ENCODE results near the gene TNKS1BP1. TPM values are rescaled to one million over a fixed set of nuclear protein-coding genes. Genes with fewer than 3 reads are reported as not detected.

The TNKS1BP1 gene
- polyA plus RNA-seq, 1 of the 3 experiments (the other 2 are of a cell fraction) = 43.3 TPM

DNA sequence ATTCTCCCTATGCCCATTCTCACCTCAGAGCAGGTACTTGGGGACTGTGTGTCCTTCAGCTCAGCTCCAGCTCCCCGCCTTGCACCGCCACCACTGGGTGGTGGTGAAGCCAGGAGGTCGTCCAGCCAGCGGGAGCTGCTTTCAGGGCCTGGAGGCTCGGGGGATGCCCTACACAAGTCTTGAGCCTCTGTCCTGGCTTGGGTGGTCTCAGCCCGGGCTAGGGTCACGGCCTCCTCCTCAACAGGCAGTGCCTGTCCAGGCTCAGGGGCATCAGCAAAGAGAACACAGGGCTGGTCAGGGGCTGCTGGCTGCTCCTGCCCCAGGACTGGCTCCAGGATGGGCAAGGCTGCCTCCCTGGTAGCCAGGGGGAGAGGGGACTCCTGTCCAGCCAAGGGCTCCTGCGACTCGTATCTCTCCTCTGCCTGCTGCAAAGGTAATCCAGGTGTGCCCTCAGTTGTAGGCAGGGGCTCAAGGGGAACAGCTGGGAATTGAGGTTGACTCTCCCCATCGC lies 12.2 kb downstream of the TNKS1BP1 start:
- no peak for DNase-seq
- Histone ChIP-seq H3F3A (replicated peaks; ENCODE audit: insufficient read depth) (peaks cover 8% of the 10 kb centered on the region), H3K36me3 (replicated peaks in 1 of 2; ENCODE audit: control insufficient read depth in 1 of 2, insufficient read depth in 2 of 2, low read length in 1 of 2) (peaks cover 33 to 80% of the 10 kb centered on the region in 2 experiments), H3K27ac (ENCODE audit: low read depth in 2 of 2, low read length in 1 of 2) (peak overlapping the region in 1 of 2 experiments; percentile 75; a peak in 1 of 4 replicates), H3K4me2 (peak overlapping the region; percentile 62; the same call in 1 of the 2 replicates), H3K9ac (no peak overlapping the region), H3K4me3 (ENCODE audit: low read depth in 2 of 2, low read length in 1 of 2) (no peak overlapping the region), H3K9me3 (no peaks in the 10 kb centered on the region), H3K4me1 (ENCODE audit: control insufficient read depth in 1 of 2, insufficient read depth in 2 of 2, low read depth in 1 of 2, low read length in 1 of 2) (peaks cover 2 to 4% of the 10 kb centered on the region in 2 experiments; a peak in 1 of 4 replicates), H2AFZ (ENCODE audit: low read depth) (no peak overlapping the region), H3K27me3 (ENCODE audit: insufficient read depth) (no peaks in the 10 kb centered on the region), H3K9me2 (no peaks in the 10 kb centered on the region), H4K20me1 (ENCODE audit: insufficient read depth) (peaks cover 15% of the 10 kb centered on the region), H3K79me2 (ENCODE audit: insufficient read depth) (peaks cover 32% of the 10 kb centered on the region)
- ChIA-PET CTCF (interaction anchor here (0.9 to 1.1 kb wide), 2 partner anchors 10 to 145 kb away, joined by 3 read pairs; no protein-coding TSS in a partner anchor), POLR2A (no interaction called here)
- WGBS (ENCODE audit: low lambda C conversion rate) = 100% methylated on average over 5 of the region's 10 CpGs
- TF ChIP-seq SMC3 (IDR thresholded peaks at IDR 0.05; ENCODE audit: low read depth, low read length) = no peak
- TF ChIP-seq, protein P1, sequence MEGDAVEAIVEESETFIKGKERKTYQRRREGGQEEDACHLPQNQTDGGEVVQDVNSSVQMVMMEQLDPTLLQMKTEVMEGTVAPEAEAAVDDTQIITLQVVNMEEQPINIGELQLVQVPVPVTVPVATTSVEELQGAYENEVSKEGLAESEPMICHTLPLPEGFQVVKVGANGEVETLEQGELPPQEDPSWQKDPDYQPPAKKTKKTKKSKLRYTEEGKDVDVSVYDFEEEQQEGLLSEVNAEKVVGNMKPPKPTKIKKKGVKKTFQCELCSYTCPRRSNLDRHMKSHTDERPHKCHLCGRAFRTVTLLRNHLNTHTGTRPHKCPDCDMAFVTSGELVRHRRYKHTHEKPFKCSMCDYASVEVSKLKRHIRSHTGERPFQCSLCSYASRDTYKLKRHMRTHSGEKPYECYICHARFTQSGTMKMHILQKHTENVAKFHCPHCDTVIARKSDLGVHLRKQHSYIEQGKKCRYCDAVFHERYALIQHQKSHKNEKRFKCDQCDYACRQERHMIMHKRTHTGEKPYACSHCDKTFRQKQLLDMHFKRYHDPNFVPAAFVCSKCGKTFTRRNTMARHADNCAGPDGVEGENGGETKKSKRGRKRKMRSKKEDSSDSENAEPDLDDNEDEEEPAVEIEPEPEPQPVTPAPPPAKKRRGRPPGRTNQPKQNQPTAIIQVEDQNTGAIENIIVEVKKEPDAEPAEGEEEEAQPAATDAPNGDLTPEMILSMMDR (IDR thresholded peaks at IDR 0.05) = no peak
- TF ChIP-seq PBX3 (IDR thresholded peaks at IDR 0.05) = no peak

DNA sequence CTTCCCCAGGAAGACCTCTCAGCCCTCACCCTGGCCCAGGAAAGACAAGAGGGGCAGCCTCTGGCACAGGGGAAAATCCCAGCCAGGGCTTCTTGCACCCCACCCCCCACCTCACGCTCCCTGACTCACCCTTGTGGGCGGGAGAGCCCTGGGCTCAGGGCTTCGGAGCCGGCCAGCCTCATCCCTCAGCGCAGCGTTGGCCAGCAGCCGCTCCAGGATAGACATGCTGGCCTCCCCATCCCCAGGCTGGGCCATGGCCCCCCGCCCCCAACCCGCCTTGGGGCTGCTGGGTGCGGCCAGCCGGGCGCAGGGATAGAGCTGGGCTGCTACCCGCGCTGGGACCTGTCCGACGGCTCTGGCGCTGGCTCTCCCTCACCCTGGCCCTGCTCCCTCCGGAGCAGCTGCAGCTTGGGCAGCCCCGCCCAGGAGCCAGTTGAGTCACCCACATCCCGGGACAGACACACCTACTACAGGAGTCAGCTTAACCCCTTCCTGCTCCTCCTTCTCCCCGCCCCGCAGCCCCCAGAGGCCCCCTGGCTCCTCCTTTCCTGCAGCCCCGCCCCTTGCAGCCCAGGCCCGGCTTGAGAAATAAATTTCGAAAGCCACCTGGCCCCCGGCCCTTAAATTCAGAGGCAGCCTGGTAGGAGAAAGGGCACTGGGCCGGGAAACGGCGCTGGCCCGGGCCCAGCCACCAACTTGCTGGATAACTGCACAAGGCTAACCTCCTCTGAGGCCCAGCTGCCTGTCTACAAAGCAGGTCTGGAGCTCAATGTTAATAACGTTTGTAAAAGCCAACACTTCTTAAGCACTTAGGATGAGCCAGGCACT lies 13.4 kb downstream of the TNKS1BP1 start:
- H3K79me2 ChIP-seq (ENCODE audit: insufficient read depth) = peaks cover 41% of the 10 kb centered on the region
- no peaks in the 10 kb centered on the region for H3K27me3 ChIP-seq (ENCODE audit: insufficient read depth)
- peak overlapping the region; percentile 43 to 75 for H3K27ac ChIP-seq (ENCODE audit: low read depth in 2 of 2, low read length in 1 of 2)
- peaks cover 20% of the 10 kb centered on the region for H4K20me1 ChIP-seq (ENCODE audit: insufficient read depth)
- ChIA-PET POLR2A (interaction anchor here (0.9 kb wide), 1 partner anchor 15 kb away, joined by 3 read pairs; no protein-coding TSS in a partner anchor), CTCF (interaction anchor here (1.1 kb wide), 1 partner anchor 146 kb away, joined by 3 read pairs; no protein-coding TSS in a partner anchor)
- H3K4me3 ChIP-seq (ENCODE audit: low read depth in 2 of 2, low read length in 1 of 2) = peak overlapping the region; percentile 42 to 62
- H2AFZ ChIP-seq (ENCODE audit: low read depth) = no peak overlapping the region
- peaks cover 8% of the 10 kb centered on the region for H3F3A ChIP-seq (replicated peaks; ENCODE audit: insufficient read depth)
- WGBS (ENCODE audit: low lambda C conversion rate) = 3% methylated on average over 17 of the region's 31 CpGs
- H3K36me3 ChIP-seq (replicated peaks in 1 of 2; ENCODE audit: control insufficient read depth in 1 of 2, insufficient read depth in 2 of 2, low read length in 1 of 2) = peaks cover 22 to 69% of the 10 kb centered on the region in 2 experiments
- peaks cover 2 to 4% of the 10 kb centered on the region in 2 experiments; a peak in 1 of 4 replicates for H3K4me1 ChIP-seq (ENCODE audit: control insufficient read depth in 1 of 2, insufficient read depth in 2 of 2, low read depth in 1 of 2, low read length in 1 of 2)
- DNase-seq = peak; percentile 68
- H3K9ac ChIP-seq = peak overlapping the region; percentile 61; the same call in 1 of the 2 replicates
- H3K9me2 ChIP-seq = no peaks in the 10 kb centered on the region
- H3K4me2 ChIP-seq = peak overlapping the region; percentile 62
- H3K9me3 ChIP-seq = no peaks in the 10 kb centered on the region
- TF ChIP-seq TAF1 (IDR thresholded peaks at IDR 0.05; ENCODE audit: borderline replicate concordance, low read depth, low read length) (peak; percentile 47; the same call in 1 of the 2 replicates), MEF2A (IDR thresholded peaks at IDR 0.05; ENCODE audit: borderline replicate concordance, low read depth) (no peak), SMC3 (IDR thresholded peaks at IDR 0.05; ENCODE audit: low read depth, low read length) (no peak), RFX5 (IDR thresholded peaks at IDR 0.05; ENCODE audit: low read length) (no peak), FOXM1 (IDR thresholded peaks at IDR 0.05; ENCODE audit: low read depth) (no peak), ZBTB33 (IDR thresholded peaks at IDR 0.05; ENCODE audit: borderline replicate concordance, low read depth) (no peak), FOXJ3 (CRISPR knock-in tag; IDR thresholded peaks at IDR 0.05) (no peak), RCOR1 (IDR thresholded peaks at IDR 0.05; ENCODE audit: low read length) (no peak), POLR2AphosphoS5 (IDR thresholded peaks at IDR 0.05; ENCODE audit: low read depth, low read length) (peak; percentile 78), TCF12 (IDR thresholded peaks at IDR 0.05) (peak; percentile 55; the same call in 1 of the 2 replicates), PBX3 (IDR thresholded peaks at IDR 0.05) (no peak; the same call in 1 of the 2 replicates)
- TF ChIP-seq, protein P1 (IDR thresholded peaks at IDR 0.05) = no peak
- TF ChIP-seq, protein P2, sequence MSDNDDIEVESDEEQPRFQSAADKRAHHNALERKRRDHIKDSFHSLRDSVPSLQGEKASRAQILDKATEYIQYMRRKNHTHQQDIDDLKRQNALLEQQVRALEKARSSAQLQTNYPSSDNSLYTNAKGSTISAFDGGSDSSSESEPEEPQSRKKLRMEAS (IDR thresholded peaks at IDR 0.05; ENCODE audit: low read depth) = peak; percentile 70
